Fibroblast of the aortic adventitia (primary cell): ENCODE measurements around the gene KSR1. TPM values are rescaled to one million over a fixed set of nuclear protein-coding genes. Genes with fewer than 3 reads are reported as not detected.

Experiments used
- DNase-seq: peaks from one replicate; pipeline ENCODE4 v3.0.0-alpha.2; 2010; ENCODE audit warnings: low read depth
- H3K4me3 ChIP-seq: 2 replicates; pipeline ENCODE4 v1.5.1; 2011; ENCODE audit warnings: low read depth, mild to moderate bottlenecking, control low read depth, low read length, moderate library complexity
- CTCF ChIP-seq: IDR thresholded peaks from 2 replicates; pipeline ENCODE4 v1.5.1; 2011; ENCODE audit warnings: mild to moderate bottlenecking, low read length, control low read depth, inconsistent platforms; ENCODE audit not compliant: insufficient read depth
- total RNA-seq: library from RNA; depleted of rRNA; stranded (reverse); fragments of >200 nt; gene quantifications from 2 replicates; pipeline ENCODE4 v1.2.3, GENCODE V29; 2012; ENCODE audit warnings: low replicate concordance

Gene KSR1
- total RNA-seq, 1 donor = 19.4 TPM

- H3K4me3 ChIP-seq = no peak overlapping the region
- no peak for DNase-seq
- TF ChIP-seq CTCF = no peak
Observed at GRCh38 chr17:27449541-27449940, 6.7 kb upstream of the KSR1 start.

- no peak for TF ChIP-seq CTCF
- no peak for DNase-seq
- no peak overlapping the region for H3K4me3 ChIP-seq
Observed at GRCh38 chr17:27449988-27450387, 6.3 kb upstream of the KSR1 start.

- no peak for DNase-seq
- no peak for TF ChIP-seq CTCF
- no peak overlapping the region for H3K4me3 ChIP-seq
Observed at GRCh38 chr17:27450416-27450815, 5.8 kb upstream of the KSR1 start.

GRCh38 chr17:27451906-27452305, 4.3 kb upstream of the KSR1 start:
- H3K4me3 ChIP-seq = no peak overlapping the region
- DNase-seq = no peak
- TF ChIP-seq CTCF = no peak

- TF ChIP-seq CTCF = no peak
- DNase-seq = no peak
- no peak overlapping the region for H3K4me3 ChIP-seq
Observed at GRCh38 chr17:27452828-27453227, 3.4 kb upstream of the KSR1 start.

- no peak overlapping the region for H3K4me3 ChIP-seq
- no peak for TF ChIP-seq CTCF
- no peak for DNase-seq
Observed at GRCh38 chr17:27453471-27453870, 2.8 kb upstream of the KSR1 start.

GRCh38 chr17:27454089-27454488, 2.2 kb upstream of the KSR1 start:
- no peak overlapping the region for H3K4me3 ChIP-seq
- TF ChIP-seq CTCF = no peak
- no peak for DNase-seq
